Measurements from ENCODE around the gene NUMB. TPM values are rescaled to one million over a fixed set of nuclear protein-coding genes. Genes with fewer than 3 reads are reported as not detected.

Gene NUMB
- total RNA-seq, 1 donor from 2014 or later: 60.7 TPM

GRCh38 chr14:73443758-73444157, 14.6 kb downstream of the NUMB start:
- H3K4me1 Mint-ChIP-seq (ENCODE audit: low read depth): peaks cover 5% of the 10 kb centered on the region
- no peaks in the 10 kb centered on the region for H3K27me3 Mint-ChIP-seq (ENCODE audit: low read depth)
- TF ChIP-seq, protein P1, sequence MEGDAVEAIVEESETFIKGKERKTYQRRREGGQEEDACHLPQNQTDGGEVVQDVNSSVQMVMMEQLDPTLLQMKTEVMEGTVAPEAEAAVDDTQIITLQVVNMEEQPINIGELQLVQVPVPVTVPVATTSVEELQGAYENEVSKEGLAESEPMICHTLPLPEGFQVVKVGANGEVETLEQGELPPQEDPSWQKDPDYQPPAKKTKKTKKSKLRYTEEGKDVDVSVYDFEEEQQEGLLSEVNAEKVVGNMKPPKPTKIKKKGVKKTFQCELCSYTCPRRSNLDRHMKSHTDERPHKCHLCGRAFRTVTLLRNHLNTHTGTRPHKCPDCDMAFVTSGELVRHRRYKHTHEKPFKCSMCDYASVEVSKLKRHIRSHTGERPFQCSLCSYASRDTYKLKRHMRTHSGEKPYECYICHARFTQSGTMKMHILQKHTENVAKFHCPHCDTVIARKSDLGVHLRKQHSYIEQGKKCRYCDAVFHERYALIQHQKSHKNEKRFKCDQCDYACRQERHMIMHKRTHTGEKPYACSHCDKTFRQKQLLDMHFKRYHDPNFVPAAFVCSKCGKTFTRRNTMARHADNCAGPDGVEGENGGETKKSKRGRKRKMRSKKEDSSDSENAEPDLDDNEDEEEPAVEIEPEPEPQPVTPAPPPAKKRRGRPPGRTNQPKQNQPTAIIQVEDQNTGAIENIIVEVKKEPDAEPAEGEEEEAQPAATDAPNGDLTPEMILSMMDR (IDR thresholded peaks at IDR 0.05): no peak
- H3K27ac Mint-ChIP-seq (ENCODE audit: unreplicated experiment): no peak overlapping the region
- no peaks in the 10 kb centered on the region for H3K9me3 Mint-ChIP-seq (ENCODE audit: low read depth)
- no peak for DNase-seq (ENCODE audit: low spot score)
- H3K36me3 Mint-ChIP-seq (ENCODE audit: low read depth): no peaks in the 10 kb centered on the region
- no peak overlapping the region for H3K4me3 Mint-ChIP-seq (ENCODE audit: unreplicated experiment)

DNA sequence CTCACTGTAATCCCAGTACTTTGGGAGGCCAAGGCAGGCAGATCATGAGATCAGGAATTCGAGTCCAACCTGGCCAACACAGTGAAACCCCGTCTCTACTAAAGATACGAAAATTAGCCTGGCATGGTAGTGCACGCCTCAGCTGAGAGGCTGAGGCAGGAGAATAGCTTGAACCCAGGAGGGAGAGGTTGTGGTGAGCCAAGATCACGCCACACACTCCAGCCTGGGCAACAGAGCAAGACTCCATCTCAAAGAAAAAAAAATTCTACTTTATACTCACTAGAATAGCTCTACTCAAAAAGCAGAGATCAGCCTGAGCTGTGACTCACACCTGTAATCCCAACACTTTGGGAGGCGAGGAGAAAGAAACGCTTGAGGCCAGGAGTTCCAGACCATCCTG, 17.1 kb downstream of the NUMB start:
- Mint-ChIP-seq H3K4me3 (ENCODE audit: unreplicated experiment) (no peak overlapping the region), H3K27me3 (ENCODE audit: low read depth) (no peaks in the 10 kb centered on the region), H3K36me3 (ENCODE audit: low read depth) (no peaks in the 10 kb centered on the region), H3K9me3 (ENCODE audit: low read depth) (no peaks in the 10 kb centered on the region), H3K27ac (ENCODE audit: unreplicated experiment) (no peak overlapping the region), H3K4me1 (ENCODE audit: low read depth) (peaks cover 10% of the 10 kb centered on the region)
- DNase-seq (ENCODE audit: low spot score): no peak
- TF ChIP-seq, protein P1 (IDR thresholded peaks at IDR 0.05): no peak

- Mint-ChIP-seq H3K9me3 (ENCODE audit: low read depth) (no peaks in the 10 kb centered on the region), H3K27ac (ENCODE audit: unreplicated experiment) (no peak overlapping the region), H3K4me1 (ENCODE audit: low read depth) (peaks cover 16% of the 10 kb centered on the region), H3K36me3 (ENCODE audit: low read depth) (no peaks in the 10 kb centered on the region), H3K27me3 (ENCODE audit: low read depth) (no peaks in the 10 kb centered on the region), H3K4me3 (ENCODE audit: unreplicated experiment) (no peak overlapping the region)
- DNase-seq (ENCODE audit: low spot score): no peak
- TF ChIP-seq, protein P1 (IDR thresholded peaks at IDR 0.05): no peak
Measured at GRCh38 chr14:73438993-73439392, 19.4 kb downstream of the NUMB start.

DNA sequence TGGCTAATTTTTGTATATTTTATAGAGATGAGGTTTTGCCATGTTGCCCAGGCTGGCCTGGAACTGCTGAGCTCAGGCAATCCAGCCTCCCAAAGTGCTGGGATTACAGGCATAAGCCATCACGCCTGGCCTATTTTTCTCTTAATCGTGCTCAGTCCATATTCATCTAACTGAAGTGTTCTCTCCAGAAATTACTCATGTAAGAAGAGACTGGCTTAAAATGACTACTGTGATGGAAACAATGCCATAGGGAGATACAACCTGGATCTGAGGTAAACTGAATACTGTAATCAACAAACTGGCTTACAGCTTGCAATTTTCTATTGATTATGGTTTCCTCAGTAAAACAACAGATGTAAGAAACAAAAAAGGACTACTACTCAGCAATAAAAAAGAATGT, 21.1 kb downstream of the NUMB start:
- no peak overlapping the region for H3K27ac Mint-ChIP-seq (ENCODE audit: unreplicated experiment)
- no peaks in the 10 kb centered on the region for H3K27me3 Mint-ChIP-seq (ENCODE audit: low read depth)
- H3K4me1 Mint-ChIP-seq (ENCODE audit: low read depth): peaks cover 22% of the 10 kb centered on the region
- no peaks in the 10 kb centered on the region for H3K9me3 Mint-ChIP-seq (ENCODE audit: low read depth)
- H3K4me3 Mint-ChIP-seq (ENCODE audit: unreplicated experiment): no peak overlapping the region
- H3K36me3 Mint-ChIP-seq (ENCODE audit: low read depth): no peaks in the 10 kb centered on the region
- TF ChIP-seq, protein P1 (IDR thresholded peaks at IDR 0.05): no peak
- DNase-seq (ENCODE audit: low spot score): no peak

DNA sequence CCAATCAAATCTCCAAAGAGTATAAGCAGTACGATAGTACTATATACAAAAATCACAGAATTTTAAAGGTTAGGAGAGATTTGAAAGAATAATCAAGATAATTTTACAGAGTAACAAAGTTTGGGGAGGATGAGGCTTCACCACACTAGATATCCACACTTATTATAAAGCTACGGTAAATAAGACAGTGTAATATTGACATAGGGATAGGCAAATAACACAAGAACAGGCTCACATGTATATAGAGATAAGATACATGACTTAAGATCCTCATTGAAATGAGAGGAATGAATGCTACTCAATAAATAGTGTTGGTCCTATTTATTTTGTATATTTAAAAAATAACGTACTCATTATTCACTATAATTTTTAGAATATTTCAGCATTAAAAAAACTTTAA, 26.2 kb downstream of the NUMB start:
- Mint-ChIP-seq H3K4me3 (ENCODE audit: unreplicated experiment) (no peak overlapping the region), H3K27me3 (ENCODE audit: low read depth) (no peaks in the 10 kb centered on the region), H3K36me3 (ENCODE audit: low read depth) (no peaks in the 10 kb centered on the region), H3K9me3 (ENCODE audit: low read depth) (no peaks in the 10 kb centered on the region), H3K4me1 (ENCODE audit: low read depth) (peaks cover 37% of the 10 kb centered on the region), H3K27ac (ENCODE audit: unreplicated experiment) (no peak overlapping the region)
- TF ChIP-seq, protein P1 (IDR thresholded peaks at IDR 0.05): no peak
- DNase-seq (ENCODE audit: low spot score): no peak

Data from chondrocyte (in vitro differentiated cells).